IMR-90 (cell line): ENCODE measurements around the gene NEDD4L. TPM values are rescaled to one million over a fixed set of nuclear protein-coding genes. Genes with fewer than 3 reads are reported as not detected.

Source experiments
- ATAC-seq: fragments of 200-7000 bp; cut with Tn5 transposase; 2 replicates; pipeline ENCODE4 v1.9.1; 2020; ENCODE audit warnings: low read depth, mild to moderate bottlenecking, moderate library complexity
- BruUV-seq: library from RNA; stranded (reverse); fragments of 400-500 nt; replicated peaks from 2 replicates; lab custom pipeline; 2021; lab: Mats Ljungman, UMichigan
- CTCF ChIA-PET: fragments of 300-600 bp; formaldehyde crosslinking; extraction: SDS; loops from one replicate; lab custom pipeline; 2021; ENCODE audit warnings: antibody characterized with exemption; lab: Yijun Ruan, JAX
- POLR2A ChIA-PET: fragments of 300-600 bp; sonication (Branson Sonifier 250); formaldehyde crosslinking; loops from one replicate; lab custom pipeline; 2022; ENCODE audit warnings: antibody characterized with exemption; ENCODE audit not compliant: unreplicated experiment; lab: Charles Lee
- DNase-seq: peaks from one replicate; pipeline ENCODE4 v3.0.0; 2013
- H2AFZ ChIP-seq: replicated peaks from 2 replicates; pipeline ENCODE3; 2013; ENCODE audit warnings: low read length, mild to moderate bottlenecking; ENCODE audit not compliant: poor library complexity
- H2AK5ac ChIP-seq: 2 replicates; pipeline ENCODE4 v1.6.1; 2013; ENCODE audit warnings: low read depth, low read length, inconsistent platforms
- H2AK9ac ChIP-seq: replicated peaks from 2 replicates; pipeline ENCODE3; 2013; ENCODE audit warnings: mild to moderate bottlenecking, low read depth, low read length, moderate library complexity; ENCODE audit not compliant: poor library complexity
- H2BK120ac ChIP-seq: 2 replicates; pipeline ENCODE4 v1.6.1; 2013; ENCODE audit warnings: low read depth, low read length, inconsistent platforms
- H2BK15ac ChIP-seq: 3 replicates; pipeline ENCODE4 v1.6.1; 2013; ENCODE audit warnings: low read depth, low read length, inconsistent platforms
- H2BK20ac ChIP-seq: 2 replicates; pipeline ENCODE4 v1.6.1; 2013; ENCODE audit warnings: low read depth, mild to moderate bottlenecking, inconsistent platforms, low read length, moderate library complexity
- H2BK5ac ChIP-seq: 2 replicates; pipeline ENCODE4 v1.6.1; 2013; ENCODE audit warnings: mild to moderate bottlenecking, low read depth, low read length, inconsistent platforms; ENCODE audit not compliant: poor library complexity, severe bottlenecking
- H3K14ac ChIP-seq: replicated peaks from 2 replicates; pipeline ENCODE4 v1.6.1; 2013; ENCODE audit warnings: low read depth, low read length, inconsistent platforms
- H3K18ac ChIP-seq: 2 replicates; pipeline ENCODE4 v1.6.1; 2013; ENCODE audit warnings: low read depth, low read length, control low read depth
- H3K23ac ChIP-seq: 2 replicates; pipeline ENCODE4 v1.6.1; 2013; ENCODE audit warnings: low read depth, low read length, inconsistent platforms
- H3K27ac ChIP-seq: 2 replicates; pipeline ENCODE4 v1.5.1; 2013; ENCODE audit warnings: mild to moderate bottlenecking, control low read depth, low read length; ENCODE audit not compliant: insufficient read depth
- H3K27me3 ChIP-seq: 2 replicates; pipeline ENCODE4 v1.6.1; 2013; ENCODE audit warnings: low read length; ENCODE audit not compliant: control insufficient read depth, insufficient read depth
- H3K36me3 ChIP-seq: 2 replicates; pipeline ENCODE4 v1.6.1; 2013; ENCODE audit warnings: low read length, mixed read lengths; ENCODE audit not compliant: control insufficient read depth, insufficient read depth
- H3K4ac ChIP-seq: 2 replicates; pipeline ENCODE4 v1.6.1; 2013; ENCODE audit warnings: low read depth, low read length, inconsistent platforms
- H3K4me1 ChIP-seq: 2 replicates; pipeline ENCODE4 v1.6.1; 2013; ENCODE audit warnings: low read length, mixed read lengths; ENCODE audit not compliant: control insufficient read depth, insufficient read depth
- H3K4me2 ChIP-seq: 2 replicates; pipeline ENCODE4 v1.6.1; 2013; ENCODE audit warnings: low read depth, mild to moderate bottlenecking, control low read depth, low read length, moderate library complexity
- H3K4me3 ChIP-seq: 2 replicates; pipeline ENCODE4 v1.5.1; 2013; ENCODE audit warnings: low read depth, mild to moderate bottlenecking, control low read depth, low read length, moderate library complexity; ENCODE audit not compliant: insufficient read depth
- H3K56ac ChIP-seq: 2 replicates; pipeline ENCODE4 v1.6.1; 2013; ENCODE audit warnings: low read length, inconsistent platforms; ENCODE audit not compliant: insufficient read depth; ENCODE audit errors: extremely low read depth
- H3K79me1 ChIP-seq, 2 experiments: 2 replicates each; pipeline ENCODE4 v1.6.1; 2013; ENCODE audit warnings: low read length in 2 of 2, inconsistent platforms in 1 of 2, low read depth in 1 of 2
- H3K9ac ChIP-seq: 2 replicates; pipeline ENCODE4 v1.6.1; 2013; ENCODE audit warnings: low read depth, low read length, control low read depth
- H3K9me1 ChIP-seq: 2 replicates; pipeline ENCODE4 v1.6.1; 2013; ENCODE audit warnings: low read length, inconsistent platforms; ENCODE audit not compliant: insufficient read depth
- H3K9me3 ChIP-seq: 2 replicates; pipeline ENCODE4 v1.6.1; 2013; ENCODE audit warnings: low read length; ENCODE audit not compliant: control insufficient read depth, insufficient read depth
- H4K20me1 ChIP-seq: 2 replicates; pipeline ENCODE4 v1.6.1; 2013; ENCODE audit warnings: low read length, inconsistent platforms; ENCODE audit not compliant: insufficient read depth
- H4K5ac ChIP-seq: 2 replicates; pipeline ENCODE4 v1.6.1; 2013; ENCODE audit warnings: mild to moderate bottlenecking, low read depth, low read length, control low read depth
- H4K8ac ChIP-seq, 2 experiments: 2 replicates each; pipeline ENCODE4 v1.6.1; 2013; ENCODE audit warnings: low read depth in 2 of 2, low read length in 2 of 2, control low read depth in 1 of 2, inconsistent platforms in 1 of 2
- H4K91ac ChIP-seq: 2 replicates; pipeline ENCODE4 v1.6.1; 2013; ENCODE audit warnings: low read depth, low read length, inconsistent platforms; ENCODE audit not compliant: insufficient read depth
- CEBPB ChIP-seq: IDR thresholded peaks from 2 replicates; pipeline ENCODE4 v1.6.1; 2012; ENCODE audit warnings: low read depth, low read length, improper control_type of control experiment
- POLR2A ChIP-seq: IDR thresholded peaks from 2 replicates; pipeline ENCODE4 v1.6.1; 2012; ENCODE audit warnings: mild to moderate bottlenecking, low read depth, low read length
- RCOR1 ChIP-seq: IDR thresholded peaks from 2 replicates; pipeline ENCODE4 v1.6.1; 2012; ENCODE audit warnings: mild to moderate bottlenecking, low read length, improper control_type of control experiment; ENCODE audit not compliant: insufficient replicate concordance
- WGBS, 2 experiments: methylation state at CpG; one replicate each; pipeline versions ENCODE4 v1.1.5 to v1.1.7; 2013; ENCODE audit warnings: missing lambda C conversion rate in 2 of 2; ENCODE audit not compliant: insufficient read length in 1 of 2; ENCODE audit errors: extremely low coverage in 2 of 2; 5-methylcytosine and 5-hydroxymethylcytosine counted together
- dilution Hi-C: fragments of 300-500 bp; cut with HindIII; formaldehyde crosslinking; loops from one replicate; pipeline ENCODE4 v1.14.3; 2018; ENCODE audit warnings: low sequenced_read_pairs; ENCODE audit not compliant: unreplicated experiment
- in situ Hi-C: fragments of 300-500 bp; cut with MboI; formaldehyde crosslinking; loops from 3 replicates; pipeline ENCODE4 v1.14.3; 2019; ENCODE audit warnings: low sequenced_read_pairs, inconsistent platforms, mixed read lengths
- intact Hi-C: fragments of 100-400 bp; cut with micrococcal nuclease; formaldehyde crosslinking; loops from 2 replicates; pipeline ENCODE4 v1.10.0; 2022
- polyA plus RNA-seq, 3 experiments: library from polyadenylated mRNA; depleted of rRNA; stranded (reverse); fragments of >200 nt; gene quantifications; 2 replicates each; pipeline ENCODE4 v1.2.3, GENCODE V29; 2012; ENCODE audit warnings: low replicate concordance in 1 of 3
- total RNA-seq: library from RNA; depleted of rRNA; stranded (reverse); fragments of >200 nt; gene quantifications from 2 replicates; pipeline ENCODE4 v1.2.3, GENCODE V29; 2012
- TF ChIP-seq, protein P1 (sequence below): fragments of 150-350 bp; IDR thresholded peaks from 2 replicates; pipeline ENCODE4 v1.6.1; 2017; ENCODE audit warnings: mild to moderate bottlenecking, antibody characterized with exemption, low read length, low read depth

NEDD4L gene
- total and polyA plus RNA-seq, 2 of the 4 experiments (the other 2 are of a cell fraction): 10.0 to 10.9 TPM

DNA sequence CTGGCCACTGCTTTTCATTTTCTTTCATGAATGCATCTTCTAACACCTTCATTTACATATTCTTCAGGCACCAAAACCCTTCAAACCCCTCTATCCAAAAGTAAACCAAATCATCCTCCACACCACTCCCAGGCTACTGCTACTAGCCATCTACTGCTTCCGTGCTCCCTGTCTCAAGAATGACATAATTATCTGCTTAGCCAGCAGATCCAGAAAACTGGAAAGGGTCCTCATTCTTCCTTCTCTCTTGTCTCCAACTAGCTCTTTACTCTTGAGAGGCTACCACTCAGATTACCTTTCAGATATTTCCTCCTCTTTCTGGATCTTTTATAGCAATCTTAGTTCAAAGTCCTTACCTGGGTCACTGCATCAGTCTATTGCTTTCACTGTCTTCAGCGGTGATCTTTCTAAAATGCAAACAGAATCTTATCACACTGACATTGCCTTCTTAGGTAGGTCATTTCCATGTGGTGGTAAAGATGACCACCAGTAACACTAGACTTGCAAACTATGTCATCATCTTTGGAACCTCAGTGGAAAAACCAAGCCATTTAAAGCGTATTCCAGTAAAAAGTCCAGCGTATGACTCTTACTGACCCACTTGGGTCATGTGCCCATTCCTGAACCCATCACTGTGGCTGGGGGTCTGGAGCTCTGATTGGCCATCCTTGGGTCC lies 15.8 kb upstream of the NEDD4L start:
- Histone ChIP-seq H3K4ac (no peak overlapping the region), H3K14ac (no peak overlapping the region), H3K56ac (no peak overlapping the region), H3K18ac (no peak overlapping the region), H3K79me1 (no peaks in the 10 kb centered on the region), H3K27ac (no peak overlapping the region), H2BK120ac (no peak overlapping the region), H3K9me3 (no peaks in the 10 kb centered on the region), H3K4me3 (no peak overlapping the region), H2AFZ (no peak overlapping the region), H3K9ac (no peak overlapping the region), H4K8ac (no peak overlapping the region), H4K5ac (no peak overlapping the region), H2BK20ac (no peak overlapping the region), H2BK5ac (no peak overlapping the region), H3K36me3 (no peaks in the 10 kb centered on the region), H2BK15ac (no peak overlapping the region), H3K27me3 (peaks cover 37% of the 10 kb centered on the region), H3K9me1 (no peaks in the 10 kb centered on the region), H4K20me1 (no peaks in the 10 kb centered on the region), H3K23ac (no peak overlapping the region), H4K91ac (no peak overlapping the region), H2AK5ac (no peak overlapping the region), H3K4me2 (no peak overlapping the region), H3K4me1 (no peaks in the 10 kb centered on the region), H2AK9ac (no peak overlapping the region)
- dilution Hi-C loops (no loop called here), in situ Hi-C loops (no loop called here), intact Hi-C loops (no loop called here)
- TF ChIP-seq POLR2A (no peak), RCOR1 (no peak), CEBPB (no peak)
- TF ChIP-seq, protein P1, sequence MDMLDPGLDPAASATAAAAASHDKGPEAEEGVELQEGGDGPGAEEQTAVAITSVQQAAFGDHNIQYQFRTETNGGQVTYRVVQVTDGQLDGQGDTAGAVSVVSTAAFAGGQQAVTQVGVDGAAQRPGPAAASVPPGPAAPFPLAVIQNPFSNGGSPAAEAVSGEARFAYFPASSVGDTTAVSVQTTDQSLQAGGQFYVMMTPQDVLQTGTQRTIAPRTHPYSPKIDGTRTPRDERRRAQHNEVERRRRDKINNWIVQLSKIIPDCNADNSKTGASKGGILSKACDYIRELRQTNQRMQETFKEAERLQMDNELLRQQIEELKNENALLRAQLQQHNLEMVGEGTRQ: no peak
- CTCF ChIA-PET: interaction anchor here (1.0 kb wide), 1 partner anchor 117 kb away, joined by 4 read pairs; no protein-coding TSS in a partner anchor
- POLR2A ChIA-PET: no interaction called here
- ATAC-seq (no peak), DNase-seq (no peak)
- WGBS, 2 experiments: 89% methylated on average over 1 of the region's 4 CpGs; no CpG with 5 or more reads in 1 of the 2 experiments
- BruUV-seq: no TSS peak
